ENCODE measurements around the gene BRD3OS. TPM values are rescaled to one million over a fixed set of nuclear protein-coding genes. Genes with fewer than 3 reads are reported as not detected.

BRD3OS gene
- total RNA-seq, 1 donor: 14.3 TPM

DNA sequence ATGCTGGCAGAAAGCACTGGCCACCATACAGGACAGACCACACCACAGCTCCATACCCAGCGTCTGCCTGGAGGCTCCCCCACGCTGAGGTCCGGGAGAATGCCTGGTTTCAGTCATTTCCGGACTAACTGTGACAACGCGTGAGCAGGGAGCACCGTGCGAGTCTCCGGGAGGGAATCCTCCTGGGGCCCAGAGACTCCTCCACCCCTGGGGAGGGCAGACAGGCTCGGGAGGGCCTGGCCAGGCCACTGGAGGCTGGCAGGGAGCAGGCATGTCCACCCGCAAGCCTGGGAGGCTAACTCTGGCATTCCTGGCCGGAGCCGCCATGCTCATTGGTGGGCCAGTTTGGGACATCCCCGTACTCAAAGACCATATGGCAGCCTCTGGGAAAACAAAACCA is 6.5 kb downstream of the BRD3OS start:
- DNase-seq (ENCODE audit: low read depth in 2 of 3, low spot score in 2 of 3): no peak

DNA sequence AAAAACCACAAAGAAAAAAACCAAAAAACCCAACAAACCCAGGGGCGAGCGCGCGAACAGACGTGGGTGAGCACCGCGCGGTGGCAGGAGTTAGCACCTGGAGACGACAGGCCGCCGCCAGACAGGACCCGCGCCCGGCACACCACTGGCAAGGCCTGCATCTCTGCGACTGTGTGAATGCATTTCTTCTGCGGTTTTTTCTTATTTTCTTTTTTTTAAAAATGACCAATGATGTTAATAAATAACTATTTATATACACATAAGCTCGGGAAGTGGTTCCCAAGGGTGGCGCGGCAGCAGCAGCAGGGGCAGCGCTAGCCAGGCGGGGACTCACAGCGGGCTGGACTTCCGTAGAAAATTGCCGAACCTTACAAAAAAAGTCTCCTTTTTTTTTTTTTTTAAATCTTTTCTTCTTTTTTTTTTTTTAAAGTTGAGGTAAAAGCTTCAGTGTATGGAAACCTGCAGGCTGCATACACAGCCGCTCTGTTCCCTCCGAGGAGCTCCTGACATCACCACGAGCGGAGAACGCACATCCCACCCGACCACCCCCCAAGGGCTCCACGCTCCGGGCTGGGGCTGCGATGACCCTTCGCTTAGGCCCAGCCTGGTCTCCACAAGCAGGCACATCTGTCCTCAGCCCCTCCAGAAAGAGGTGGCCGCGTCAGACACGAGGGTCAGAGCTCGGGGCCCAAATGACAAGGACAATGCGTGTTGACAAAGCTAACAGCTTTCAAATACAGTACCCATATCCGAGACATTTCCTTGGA is 7.4 kb downstream of the BRD3OS start:
- no peak for DNase-seq (ENCODE audit: low read depth in 2 of 3, low spot score in 2 of 3)

DNA sequence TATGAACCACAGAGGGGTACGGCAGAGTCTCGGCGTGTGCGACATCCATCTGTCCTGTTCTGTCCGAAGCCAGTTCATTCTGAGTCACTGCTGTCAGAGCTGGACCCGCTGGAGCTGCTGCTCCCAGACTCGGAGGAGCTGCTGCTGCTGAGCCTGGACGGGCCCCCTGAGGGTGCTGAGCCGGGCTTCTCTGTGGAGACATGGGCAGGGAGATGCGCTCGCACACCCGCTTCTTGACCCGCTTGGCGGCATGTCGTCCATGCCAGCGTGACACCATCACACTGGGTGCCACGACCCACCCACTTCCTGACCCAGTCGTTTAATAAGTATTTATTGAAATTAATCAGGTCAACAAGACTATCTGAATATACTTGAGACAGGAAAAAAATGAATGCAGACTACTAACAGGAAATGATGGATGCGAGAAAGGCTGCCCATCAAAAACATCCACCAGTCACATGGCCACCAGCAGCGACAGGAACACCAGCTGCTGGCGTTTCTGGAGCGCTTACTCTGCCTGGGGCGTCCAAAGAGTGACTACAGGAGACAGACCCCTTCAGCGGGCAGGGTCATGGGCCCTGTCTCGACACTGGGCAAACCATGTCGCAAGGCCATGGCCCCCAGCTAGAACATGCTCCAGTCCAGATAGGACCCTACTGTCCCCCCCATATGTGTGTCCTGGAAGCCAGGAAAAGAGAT is 8.4 kb downstream of the BRD3OS start:
- no peak for DNase-seq (ENCODE audit: low read depth in 2 of 3, low spot score in 2 of 3)

DNA sequence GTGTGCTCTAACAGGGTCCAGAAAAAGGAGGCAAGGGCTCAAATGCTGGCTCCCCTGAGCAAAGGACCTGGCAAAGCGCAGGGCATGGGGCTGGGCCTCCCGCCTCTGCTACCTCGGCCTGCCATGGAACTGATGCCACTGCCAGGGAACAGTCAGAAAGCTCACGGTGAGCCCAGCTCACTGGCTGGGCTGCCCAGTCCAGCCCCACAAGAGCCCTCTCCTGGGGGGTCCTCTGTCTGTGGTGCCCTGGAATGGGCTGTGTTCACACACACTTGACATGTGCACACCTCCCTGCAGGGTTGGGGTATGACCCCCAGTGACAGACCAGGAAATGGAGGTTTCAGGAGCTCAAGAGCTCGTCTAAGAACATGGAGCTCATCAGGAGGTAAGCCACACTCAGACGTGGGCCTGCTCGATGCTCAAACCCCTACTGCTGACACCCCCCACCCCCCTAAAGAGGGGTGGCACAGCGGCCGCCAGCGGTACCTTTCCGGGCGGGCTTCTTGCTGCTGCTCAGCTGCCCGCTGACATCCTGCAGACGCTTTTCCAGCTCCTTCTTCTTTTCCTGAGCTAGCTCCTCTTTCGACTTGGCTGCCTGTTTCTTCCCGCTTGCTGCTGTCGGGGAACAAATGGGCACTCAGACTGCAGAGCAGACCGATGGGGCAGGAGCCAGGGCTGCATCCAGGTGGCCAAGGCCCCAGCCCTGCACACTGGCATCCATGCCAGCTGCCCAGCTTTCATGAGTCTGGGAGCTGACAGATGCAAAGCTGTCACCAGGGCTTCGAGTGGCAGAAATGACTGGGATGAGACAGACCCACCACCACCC is 9.1 kb downstream of the BRD3OS start:
- DNase-seq (ENCODE audit: low read depth in 2 of 3, low spot score in 2 of 3): no peak

DNA sequence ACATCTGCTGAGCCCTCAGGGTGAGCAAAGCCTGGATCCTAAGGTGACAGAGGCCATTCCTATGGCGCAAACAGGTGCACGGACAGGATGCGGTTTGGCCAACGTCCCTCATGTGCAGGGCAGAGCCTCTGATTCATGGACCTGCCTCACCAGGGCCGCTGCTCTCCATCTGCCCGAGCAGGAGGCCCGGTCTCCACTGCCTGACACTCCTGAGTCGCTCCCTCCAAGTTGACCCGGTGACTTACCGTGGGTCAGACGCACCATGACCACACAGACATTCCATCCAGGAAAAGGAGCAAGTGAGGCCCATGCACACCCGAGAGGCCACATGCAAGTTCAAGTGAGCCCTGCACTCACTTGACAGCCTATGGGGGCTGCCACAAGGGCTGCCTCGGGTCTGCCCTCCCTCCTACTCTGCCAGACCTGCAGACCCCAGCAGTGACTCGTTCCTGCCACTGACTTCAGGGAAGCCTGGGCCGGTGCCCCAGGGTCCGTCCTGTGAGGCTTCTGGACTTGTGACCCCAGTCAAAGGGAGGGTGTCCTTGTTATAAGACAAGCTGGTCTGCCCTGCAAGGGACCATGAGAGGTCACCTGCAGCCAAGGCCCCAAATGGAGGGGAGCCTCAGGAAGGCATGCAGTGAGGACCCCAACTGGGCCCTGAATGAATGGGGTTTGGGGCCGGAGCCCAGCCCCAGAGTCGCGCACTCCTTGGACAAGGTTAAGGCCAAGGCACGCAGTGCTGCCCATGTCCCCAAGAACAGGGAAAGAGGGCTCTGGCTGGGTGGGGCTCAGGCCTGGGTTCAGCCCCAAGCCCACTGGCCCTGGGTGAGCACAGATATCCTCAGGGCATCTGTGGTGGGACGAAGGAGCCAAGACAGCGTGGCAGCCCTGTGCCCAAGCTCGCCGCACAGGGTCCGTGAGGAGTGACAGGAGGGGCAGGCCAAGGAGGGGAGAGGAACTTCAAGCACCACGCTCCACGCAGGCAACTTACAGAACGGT is 10.1 kb downstream of the BRD3OS start:
- no peak for DNase-seq (ENCODE audit: low read depth in 2 of 3, low spot score in 2 of 3)

DNA sequence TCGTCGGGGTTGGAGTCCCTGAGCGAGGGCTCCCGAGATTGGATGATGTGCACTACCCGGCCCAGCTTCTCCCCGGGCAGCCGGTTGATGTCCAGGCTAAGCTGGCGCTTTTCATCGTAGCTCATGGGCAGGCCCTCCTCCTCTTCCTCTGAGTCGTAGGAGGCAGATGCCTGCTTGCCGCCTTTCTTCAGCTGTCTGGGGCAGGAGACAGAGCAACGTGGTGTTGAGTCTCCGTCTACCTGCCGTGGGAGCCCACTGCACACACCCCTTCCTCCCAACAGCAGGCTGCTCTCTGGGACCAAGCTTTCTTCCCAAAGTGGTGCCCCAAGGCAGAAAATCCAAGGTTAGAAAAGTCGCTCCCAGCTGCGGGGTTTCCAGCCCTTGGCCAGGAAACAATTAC is 10.8 kb downstream of the BRD3OS start:
- no peak for DNase-seq (ENCODE audit: low read depth in 2 of 3, low spot score in 2 of 3)

DNA sequence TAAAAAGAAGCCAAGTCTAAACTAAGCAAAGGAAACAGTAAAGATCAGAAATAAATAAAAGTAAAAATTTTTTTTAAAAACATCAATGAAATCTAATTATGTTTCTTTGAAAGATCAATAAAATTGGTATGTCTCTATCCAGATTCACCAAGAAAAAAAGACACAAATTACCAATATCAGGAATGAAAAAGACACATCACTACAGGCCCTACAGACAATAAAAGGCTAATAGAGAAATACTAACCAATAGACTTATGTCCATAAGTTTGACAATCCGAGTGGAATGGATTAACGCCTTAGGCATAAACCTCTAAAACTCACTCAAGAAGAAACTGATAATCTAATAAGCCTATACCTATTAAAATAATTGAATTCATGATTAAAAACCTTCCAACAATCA is 12.4 kb downstream of the BRD3OS start:
- no peak for DNase-seq (ENCODE audit: low read depth in 2 of 3, low spot score in 2 of 3)

DNA sequence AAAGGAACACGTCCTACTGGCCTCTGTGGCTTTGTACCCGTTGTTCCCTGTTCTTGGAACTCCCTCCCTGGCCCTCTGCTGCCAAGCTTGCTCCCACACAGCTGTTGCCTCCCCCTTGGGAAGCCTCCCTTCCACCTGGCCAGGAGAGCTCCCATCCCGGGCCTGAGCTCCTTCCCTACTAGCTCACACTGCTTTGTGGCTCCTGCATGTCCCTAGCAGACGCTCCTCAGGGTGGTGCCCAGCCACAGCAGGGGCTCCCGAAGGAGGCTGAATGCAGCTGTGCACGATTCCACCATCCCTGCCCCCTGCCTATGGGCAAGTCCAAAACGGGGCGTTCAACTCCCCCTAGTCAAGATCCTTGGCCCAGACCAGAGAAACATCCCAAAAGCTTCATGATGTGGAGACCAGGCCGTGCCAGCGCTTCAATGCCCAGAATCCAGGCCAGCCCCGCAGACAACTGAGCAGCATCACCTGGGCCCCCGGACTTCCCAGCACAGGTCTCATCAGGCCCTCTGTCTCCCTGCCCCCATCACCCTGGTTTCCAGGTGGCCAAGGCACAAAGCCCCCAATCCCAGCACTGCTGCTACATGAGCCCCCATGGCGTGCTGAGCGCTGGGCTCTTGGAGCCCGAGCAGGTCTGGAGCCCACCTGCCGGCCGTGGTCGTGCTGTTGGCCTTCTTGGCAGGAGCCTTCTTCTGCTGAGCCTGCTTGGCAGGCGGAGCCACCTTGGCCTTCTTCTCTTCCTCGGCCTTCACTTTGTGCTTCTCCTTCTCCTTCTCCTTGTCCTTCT is 14.3 kb downstream of the BRD3OS start:
- no peak for DNase-seq (ENCODE audit: low read depth in 2 of 3, low spot score in 2 of 3)

DNA sequence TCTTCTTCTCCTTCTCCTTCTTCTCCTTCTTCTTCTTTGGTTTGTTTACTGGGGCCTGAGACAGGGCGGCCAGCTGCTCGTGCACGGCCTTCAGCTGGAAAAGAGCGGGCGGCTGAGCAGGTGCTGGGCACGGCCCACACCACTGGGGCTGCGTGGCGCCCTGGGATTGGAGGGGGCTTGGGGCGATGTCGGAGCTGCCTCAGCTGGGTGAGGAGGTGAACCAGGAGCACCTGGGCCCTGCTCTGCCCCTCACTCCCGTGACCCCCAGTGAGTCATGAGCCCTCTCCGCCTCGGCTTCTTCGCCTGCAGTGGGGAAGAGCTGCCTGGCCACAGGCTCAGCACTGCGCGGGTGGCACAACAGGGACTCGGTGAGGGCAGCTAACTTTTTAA is 14.9 kb downstream of the BRD3OS start:
- DNase-seq (ENCODE audit: low read depth in 2 of 3, low spot score in 2 of 3): no peak

DNA sequence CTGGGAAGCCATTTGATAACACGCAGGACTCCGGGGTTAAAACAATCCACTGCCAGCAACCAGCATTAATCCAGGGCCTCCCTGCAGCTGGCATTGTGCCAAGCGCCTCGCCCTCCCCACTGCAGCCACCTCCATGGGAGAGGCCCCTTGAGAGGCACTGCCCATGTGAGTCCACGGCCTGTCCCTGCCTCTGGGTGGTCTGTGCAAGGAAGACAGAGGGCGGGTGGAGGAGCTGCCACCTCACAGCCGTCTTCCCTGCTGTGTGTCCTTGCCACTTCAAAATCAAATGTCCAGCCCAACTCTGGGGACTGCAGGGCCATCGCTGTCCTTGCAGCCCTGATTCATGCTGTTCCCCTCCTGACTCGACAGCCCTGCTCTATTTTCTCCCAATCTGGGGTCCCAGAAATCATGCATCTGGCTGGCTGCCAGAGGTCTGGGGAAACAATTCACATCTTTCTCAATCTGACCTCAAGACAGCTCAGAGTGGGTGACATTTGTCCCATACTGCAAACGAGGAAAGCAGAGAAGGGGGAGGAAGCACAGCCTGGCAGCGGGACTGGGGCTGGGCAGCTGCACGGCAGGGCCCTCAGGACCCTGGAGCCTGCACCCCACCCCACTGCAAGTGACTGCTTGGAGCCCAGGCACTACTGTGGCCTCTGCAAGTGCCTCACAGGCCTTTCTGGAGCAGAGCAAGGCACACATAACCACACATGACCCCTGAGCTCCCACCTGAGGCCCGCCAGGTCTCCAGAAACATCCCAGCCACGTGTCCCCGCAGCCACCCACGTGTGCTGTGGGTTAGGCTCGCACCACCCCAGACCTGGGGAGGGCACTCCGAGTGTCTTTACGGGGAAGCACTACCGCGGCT is 15.7 kb downstream of the BRD3OS start:
- no peak for DNase-seq (ENCODE audit: low read depth in 2 of 3, low spot score in 2 of 3)

DNA sequence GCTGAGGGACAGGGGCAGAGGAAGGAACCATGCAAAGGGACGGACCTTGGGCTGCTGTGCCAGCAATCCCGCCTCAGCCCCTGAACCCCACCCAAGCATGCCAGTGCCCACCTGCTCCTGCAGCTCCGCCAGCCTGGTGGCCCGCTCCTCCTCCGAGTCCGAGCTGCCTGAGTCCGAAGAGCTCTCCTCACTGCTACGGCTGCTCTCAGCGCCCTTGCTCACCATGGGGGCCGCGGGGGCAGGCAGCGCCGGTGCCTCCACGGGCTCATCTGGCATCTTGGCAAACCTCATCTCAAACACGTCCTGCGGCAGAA is 16.3 kb downstream of the BRD3OS start:
- DNase-seq (ENCODE audit: low read depth in 2 of 3, low spot score in 2 of 3): no peak

DNA sequence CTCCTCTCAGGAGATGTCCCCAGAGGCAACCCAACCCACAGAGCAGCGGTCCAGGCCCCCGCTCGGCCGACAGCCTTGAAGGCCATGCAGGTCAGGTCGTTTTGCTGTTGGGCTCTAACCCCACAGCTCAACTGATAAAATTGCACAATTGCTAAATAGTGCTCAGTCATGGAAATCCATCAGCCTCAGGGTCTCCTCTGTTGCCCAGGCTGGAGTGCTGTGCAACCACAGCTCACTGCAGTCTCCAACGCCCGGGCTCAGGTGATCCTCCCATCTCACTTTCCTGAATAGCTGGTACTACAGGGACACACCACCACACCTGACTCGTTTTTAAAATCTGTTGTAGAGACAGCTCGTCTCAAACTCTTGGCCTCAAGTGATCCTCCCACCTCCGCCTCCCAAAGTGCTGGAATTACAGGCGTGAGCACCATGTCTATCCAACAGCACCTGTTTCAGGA is 18.3 kb downstream of the BRD3OS start:
- DNase-seq (ENCODE audit: low read depth in 2 of 3, low spot score in 2 of 3): no peak

DNA sequence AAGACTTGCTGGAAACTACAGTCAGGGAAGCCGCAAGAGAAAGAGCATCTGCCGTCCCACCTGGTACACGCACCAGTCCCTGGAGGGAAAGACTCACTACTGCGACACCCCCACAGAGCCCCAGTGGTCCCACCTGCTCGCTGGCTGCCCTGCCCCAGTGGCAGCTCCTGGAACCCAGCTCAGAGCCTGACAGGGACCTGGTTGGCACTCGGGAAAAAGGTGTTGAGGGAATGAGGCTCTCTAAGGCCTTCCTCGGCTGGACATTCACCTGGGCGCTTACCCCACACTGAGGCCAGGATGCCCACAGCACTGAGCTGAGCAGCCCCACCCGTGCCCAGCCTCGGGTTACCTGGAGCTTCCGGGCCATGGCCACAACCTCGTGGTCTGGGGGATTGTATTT is 19.7 kb downstream of the BRD3OS start:
- DNase-seq (ENCODE audit: low read depth in 2 of 3, low spot score in 2 of 3): no peak

DNA sequence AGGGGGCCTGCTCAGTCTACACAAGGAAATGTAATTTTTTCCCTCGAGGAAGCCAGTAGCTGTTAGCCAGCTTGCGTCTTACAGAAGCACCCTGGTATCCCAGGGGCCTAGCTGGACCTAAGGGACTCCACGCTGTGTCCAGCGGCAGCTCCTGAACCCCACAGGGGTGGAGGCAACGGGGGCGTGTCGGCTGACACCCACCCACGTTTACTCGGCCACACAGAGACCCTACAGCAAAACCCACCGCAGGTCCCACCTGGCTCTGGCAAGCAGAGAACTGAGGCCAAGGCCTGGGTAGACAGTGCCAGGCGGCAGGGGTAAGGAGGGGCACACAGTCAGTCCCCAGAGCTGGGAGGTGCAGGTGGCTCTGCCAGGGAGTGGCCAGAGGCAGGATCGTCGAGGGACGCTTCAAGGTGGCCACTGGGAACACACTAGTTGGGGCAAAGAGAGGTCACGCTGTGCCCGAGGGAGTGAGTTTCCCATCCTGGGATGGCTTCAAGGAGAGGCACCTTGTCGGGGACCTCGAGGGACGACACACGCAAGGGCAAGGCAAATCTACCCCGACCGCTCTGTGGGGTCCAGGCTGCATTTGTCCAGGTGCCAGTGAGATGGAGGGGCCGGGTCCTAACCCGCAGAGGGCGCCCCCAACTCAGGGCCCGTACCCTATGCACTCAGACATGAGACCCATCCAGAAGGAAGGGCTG is 20.7 kb downstream of the BRD3OS start:
- DNase-seq (ENCODE audit: low read depth in 2 of 3, low spot score in 2 of 3): no peak

DNA sequence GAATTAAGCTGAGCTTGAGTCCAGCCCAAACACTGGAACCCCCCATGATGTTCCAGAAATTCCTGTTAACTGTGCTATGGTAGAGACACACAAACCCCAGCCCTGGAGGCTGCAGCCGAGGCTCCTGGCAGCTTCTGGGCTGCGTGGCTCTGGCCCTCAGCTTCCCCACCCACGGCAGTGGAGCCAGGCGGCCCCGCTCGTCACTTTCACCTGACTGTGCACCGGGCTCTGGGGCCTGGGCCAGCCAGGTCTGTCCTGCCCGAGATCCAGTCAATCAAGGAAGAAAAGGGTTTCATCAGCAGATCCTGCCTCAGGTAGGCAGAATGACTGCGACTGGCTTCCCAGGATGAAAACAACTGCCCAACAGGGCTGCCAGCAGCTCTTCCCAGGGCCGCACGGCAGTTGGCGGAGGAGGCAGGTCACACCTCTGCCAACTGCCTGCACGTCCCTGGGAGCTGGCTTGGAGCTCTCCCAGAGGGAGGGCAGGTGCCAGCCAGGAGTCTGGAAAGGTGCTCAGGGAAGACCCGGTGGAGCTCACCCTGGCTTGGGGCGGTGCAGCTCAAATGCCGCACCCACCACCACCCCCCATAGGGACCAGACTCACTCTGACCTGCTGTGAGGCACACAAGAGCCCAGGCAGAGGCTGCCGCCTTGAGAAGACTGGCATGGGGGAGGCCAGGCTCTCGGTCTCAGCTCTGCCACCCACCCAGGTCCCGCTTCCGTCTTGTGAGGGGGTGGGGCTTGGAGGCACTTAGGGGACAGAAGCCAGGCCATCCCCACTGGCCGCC is 21.8 kb downstream of the BRD3OS start:
- no peak for DNase-seq (ENCODE audit: low read depth in 2 of 3, low spot score in 2 of 3)

DNA sequence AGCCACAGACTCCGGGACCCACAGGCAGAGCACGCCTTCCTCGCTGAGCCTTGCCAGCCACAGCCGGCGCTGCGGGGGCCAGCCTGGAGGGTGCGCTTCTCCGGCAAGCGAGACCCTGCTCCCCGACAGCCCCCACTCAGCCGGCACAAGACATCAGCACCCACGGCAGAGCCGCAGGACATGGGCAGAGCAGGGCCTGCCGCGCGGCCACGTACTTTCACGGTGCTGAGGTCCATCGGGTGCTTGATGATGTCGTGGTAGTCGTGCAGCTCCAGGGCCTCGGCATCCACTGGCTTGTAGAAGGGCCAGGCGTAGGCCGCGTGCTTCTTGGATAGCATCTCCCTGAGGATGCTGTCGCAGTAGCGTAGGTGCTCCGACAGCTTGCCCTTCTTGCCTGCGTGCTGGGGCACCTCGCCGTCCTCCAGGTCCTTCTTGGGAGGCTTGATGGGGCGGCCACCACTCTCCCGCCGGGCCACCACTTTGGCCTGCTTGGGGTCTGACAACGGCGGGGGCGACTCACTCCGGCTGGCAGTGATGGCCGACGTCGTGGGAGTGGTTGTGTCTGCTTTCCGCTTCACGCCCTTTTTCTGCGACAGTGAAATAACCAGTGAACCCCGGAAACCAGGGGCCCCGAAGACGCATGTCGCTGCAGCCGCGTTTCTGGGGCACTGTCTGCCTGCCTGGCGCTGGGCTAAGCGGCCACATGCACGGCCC is 22.7 kb downstream of the BRD3OS start:
- no peak for DNase-seq (ENCODE audit: low read depth in 2 of 3, low spot score in 2 of 3)

DNA sequence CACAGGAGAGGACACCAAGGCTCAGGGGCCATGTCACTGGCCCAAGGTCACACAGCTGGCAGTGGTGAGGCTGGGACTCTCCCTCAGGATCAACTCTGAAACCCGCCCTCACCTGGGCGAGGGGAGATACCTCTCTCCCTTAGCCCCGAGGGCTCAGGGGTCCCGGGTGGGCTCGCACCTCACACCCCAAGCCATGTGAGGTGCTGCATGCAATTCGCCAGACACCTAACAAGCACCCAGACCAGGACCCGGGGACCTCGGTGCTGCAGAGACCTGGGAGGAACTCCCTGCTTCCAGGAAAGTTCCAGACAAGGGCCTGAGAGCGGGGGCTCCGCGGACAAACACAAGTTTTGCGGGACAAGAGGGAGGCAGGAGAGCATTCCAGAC is 23.3 kb downstream of the BRD3OS start:
- no peak for DNase-seq (ENCODE audit: low read depth in 2 of 3, low spot score in 2 of 3)
